Transverse colon (tissue), 4 donors: ENCODE data around the gene CELSR1.

Experiments used
- EP300 ChIP-seq: sonication (generic); formaldehyde crosslinking; IDR thresholded peaks from one replicate; pipeline ENCODE4 v1.6.1; 2017; ENCODE audit warnings: antibody characterized with exemption, low read depth
- POLR2A ChIP-seq: fragments of 450-650 bp; IDR thresholded peaks from one replicate; pipeline ENCODE4 v1.6.1; 2016; ENCODE audit warnings: antibody characterized with exemption, mild to moderate bottlenecking, moderate library complexity
- POLR2AphosphoS5 ChIP-seq, 3 donors: sonication (generic); formaldehyde crosslinking; IDR thresholded peaks; one replicate each; pipeline ENCODE4 v1.6.1; 2016; ENCODE audit warnings: antibody characterized with exemption in 3 of 3
- TF ChIP-seq, protein P1 (sequence below), 5 experiments: fragments of 200-600 bp in 3 of 5; fragments of 450-650 bp in 2 of 5; sonication (generic) in 3 of 5; IDR thresholded peaks; 1 replicate in 2 of 5; 2 replicates in 3 of 5; pipeline ENCODE4 v1.5.1; 2016 to 2017; ENCODE audit warnings: antibody characterized with exemption in 5 of 5, inconsistent platforms in 3 of 5, mild to moderate bottlenecking in 2 of 5, moderate library complexity in 1 of 5

DNA sequence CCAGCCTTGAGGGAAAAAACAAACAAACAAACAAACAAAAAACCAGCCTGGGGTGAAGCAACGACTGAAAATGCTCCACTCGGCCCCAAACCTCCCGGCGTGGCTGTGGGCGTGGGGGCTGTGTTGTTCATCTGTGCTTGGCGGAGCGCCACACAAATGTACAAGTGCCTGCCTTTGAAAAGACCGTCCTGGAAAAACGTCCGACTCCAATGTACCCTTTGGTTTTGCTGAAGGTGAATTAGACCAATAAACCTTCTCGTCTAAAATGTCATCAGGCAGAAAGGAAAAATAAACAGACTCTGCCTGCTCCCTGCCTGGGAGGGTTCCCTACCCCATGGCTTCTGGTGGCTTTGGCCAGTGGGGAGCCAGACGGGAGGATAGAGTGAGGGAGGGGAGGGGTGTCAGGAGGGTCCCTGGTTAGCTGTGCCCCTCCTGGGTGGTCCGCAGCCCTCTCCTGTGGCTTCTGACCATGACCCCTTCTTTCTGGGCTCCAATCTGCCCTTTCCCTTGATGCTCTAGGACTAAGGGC is 108.0 kb downstream of the CELSR1 start:
- TF ChIP-seq, protein P1, sequence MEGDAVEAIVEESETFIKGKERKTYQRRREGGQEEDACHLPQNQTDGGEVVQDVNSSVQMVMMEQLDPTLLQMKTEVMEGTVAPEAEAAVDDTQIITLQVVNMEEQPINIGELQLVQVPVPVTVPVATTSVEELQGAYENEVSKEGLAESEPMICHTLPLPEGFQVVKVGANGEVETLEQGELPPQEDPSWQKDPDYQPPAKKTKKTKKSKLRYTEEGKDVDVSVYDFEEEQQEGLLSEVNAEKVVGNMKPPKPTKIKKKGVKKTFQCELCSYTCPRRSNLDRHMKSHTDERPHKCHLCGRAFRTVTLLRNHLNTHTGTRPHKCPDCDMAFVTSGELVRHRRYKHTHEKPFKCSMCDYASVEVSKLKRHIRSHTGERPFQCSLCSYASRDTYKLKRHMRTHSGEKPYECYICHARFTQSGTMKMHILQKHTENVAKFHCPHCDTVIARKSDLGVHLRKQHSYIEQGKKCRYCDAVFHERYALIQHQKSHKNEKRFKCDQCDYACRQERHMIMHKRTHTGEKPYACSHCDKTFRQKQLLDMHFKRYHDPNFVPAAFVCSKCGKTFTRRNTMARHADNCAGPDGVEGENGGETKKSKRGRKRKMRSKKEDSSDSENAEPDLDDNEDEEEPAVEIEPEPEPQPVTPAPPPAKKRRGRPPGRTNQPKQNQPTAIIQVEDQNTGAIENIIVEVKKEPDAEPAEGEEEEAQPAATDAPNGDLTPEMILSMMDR (IDR thresholded peaks at IDR 0.05): no peak
- TF ChIP-seq POLR2AphosphoS5 (IDR thresholded peaks at IDR 0.05) (no peak), POLR2A (no peak), EP300 (no peak)
